Stimulated activated CD8-positive, alpha-beta memory T cell treated with anti-CD3 and anti-CD28 coated beads, Interleukin-4, amount 100 ng/mL, for 1 hour (primary cell): Measurements from ENCODE around the gene SERPINB10.
A peak's percentile ranks its signal among the peaks of the same experiment; 100 is the strongest.
"Not testable (repeated sequence)": the region's sequence is repeated elsewhere in the genome, so short reads cannot be mapped to it uniquely, and the experiment has no call there.

Source experiments
- DNase-seq, 2 donors: peaks; one replicate each; pipeline ENCODE4 v3.0.0-alpha.2; 2020; ENCODE audit warnings: low read depth in 2 of 2, low spot score in 1 of 2

The SERPINB10 gene

DNA sequence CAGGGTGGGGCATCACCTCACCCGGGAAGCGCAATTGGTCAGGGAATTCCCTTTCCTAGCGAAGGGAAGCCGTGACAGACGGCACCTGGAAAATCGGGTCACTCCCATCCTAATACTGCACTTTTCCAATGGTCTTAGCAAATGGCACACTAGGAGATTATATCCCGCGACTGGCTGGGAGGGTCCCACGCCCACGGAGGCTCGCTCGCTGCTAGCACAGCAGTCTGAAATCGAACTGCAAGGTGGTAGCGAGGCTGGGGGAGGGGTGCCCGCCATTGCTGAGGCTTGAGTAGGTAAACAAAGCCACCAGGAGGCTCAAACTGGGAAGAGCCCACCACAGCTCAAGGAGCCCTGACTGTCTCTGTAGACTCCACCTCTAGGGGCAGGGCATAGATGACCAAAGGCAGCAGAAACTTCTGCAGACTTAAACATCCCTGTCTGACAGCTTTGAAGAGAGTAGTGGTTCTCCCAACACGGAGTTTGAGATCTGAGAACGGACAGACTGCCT lies 32.8 kb downstream of the SERPINB10 start:
- not testable (repeated sequence) for DNase-seq

DNA sequence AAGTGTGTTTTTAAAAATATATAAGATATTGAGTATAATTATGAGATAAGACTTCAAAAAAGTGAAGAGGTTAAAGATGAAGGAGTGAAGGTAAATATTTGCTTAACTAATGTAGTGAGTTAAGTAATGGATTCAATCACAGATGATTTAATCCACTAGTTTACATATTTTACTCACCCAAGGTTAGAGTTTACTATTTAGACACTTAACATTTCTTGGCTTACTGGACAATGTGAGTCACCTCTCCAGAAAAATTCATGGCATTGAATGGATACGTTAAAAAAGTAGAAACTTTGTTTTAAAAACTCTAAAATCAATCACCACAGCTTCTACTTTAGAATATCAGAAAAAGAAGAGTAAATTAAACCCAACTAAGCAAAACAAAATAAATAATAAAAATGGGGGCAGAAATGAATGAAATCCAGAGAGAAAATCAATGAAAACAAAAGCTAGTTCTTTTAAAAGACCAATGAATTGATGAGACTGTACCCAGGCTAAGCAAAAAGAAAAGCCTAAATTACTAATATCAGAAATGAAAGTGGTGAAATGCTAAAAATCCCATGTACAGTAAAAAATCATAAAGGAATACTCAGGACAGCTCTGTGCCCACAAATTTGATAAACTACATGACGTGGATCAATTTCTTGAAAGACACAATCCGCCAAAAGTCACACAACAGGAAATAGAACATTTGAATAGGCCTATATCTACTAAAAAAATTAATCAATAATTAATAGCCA lies 39.5 kb downstream of the SERPINB10 start:
- no peak for DNase-seq

DNA sequence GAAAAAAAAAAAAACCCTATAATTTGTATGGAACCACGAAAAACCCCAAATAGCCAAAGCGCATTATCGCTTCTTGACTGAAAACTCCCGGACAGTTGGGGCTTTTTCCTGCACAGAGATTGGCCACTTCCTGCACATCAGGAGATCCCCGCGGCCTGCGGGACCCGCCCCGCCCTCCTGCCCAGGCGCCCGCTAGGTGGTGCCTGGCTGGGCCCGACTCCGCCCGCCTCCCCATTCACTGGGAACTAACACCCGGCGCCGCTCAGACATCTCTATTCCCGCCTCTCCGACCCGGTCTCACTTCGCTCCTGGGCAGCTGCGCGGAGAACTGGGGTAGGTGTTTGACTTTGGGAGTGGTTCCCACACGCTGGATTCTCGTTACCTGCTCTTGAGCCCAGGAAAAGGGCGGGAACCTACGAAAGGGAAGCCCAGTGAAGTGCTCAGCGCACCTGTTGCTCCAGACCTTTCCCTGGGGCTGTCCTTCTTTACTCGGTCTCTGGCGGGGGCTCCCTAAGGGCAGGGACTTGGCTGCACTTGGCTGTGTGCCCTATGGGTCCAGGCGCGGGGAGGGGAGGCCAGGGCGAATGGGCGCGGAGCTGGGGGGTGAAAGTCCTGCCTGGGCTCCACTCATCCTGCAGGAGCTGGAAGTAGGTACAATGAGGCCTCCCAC lies 41.4 kb downstream of the SERPINB10 start, which contains the start of gene HMSD:
TSS of gene HMSD (plus strand) at position 234 of the 670 bp plus-strand sequence. CDS start 4,155 bp downstream, outside the sequence.
- no peak for DNase-seq

DNA sequence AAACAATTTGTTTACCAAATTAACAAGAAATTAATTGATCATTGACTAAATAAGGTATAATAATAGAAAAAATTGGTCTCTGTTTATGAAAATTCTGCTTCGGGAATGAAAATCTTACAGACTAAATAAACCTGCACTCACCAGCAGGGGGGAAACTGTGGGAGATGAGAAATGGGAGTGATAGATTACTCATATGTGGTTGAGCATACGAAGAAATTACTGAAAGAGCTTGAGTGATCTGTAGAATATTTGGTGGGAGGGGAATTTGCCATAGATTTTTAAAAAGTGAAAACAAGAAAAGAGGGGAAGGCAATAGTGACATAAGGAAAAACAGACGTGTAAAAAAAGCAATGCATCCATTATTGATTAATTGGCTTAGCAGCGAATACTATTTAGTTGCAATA lies 43.5 kb downstream of the SERPINB10 start:
- DNase-seq, result no peak

GRCh38 chr18:63953811-63954210 lies 46.1 kb downstream of the SERPINB10 start:
- no peak for DNase-seq

DNA sequence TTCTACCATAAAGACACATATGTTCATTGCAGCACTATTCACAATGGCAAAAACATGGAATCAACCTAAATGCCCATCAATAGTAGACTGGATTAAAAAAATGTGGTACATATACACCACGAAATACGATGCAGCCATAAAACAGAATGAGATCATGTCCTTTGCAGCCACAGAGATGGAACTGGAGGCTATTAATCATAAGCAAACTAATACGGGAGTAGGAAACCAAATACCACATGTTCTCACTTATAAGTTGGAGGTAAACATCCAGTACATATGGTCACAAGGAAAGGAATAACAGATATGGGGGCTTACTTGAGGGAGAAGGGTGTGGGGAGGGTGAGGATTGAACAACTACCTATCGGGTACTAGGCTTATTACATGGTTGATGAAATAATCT lies 49.0 kb downstream of the SERPINB10 start:
- no peak for DNase-seq

GRCh38 chr18:63960891-63961290 lies 53.1 kb downstream of the SERPINB10 start:
- no peak for DNase-seq

GRCh38 chr18:63961435-63961980 lies 53.8 kb downstream of the SERPINB10 start:
- DNase-seq, result no peak

GRCh38 chr18:63962137-63962536 lies 54.4 kb downstream of the SERPINB10 start:
- no peak for DNase-seq

DNA sequence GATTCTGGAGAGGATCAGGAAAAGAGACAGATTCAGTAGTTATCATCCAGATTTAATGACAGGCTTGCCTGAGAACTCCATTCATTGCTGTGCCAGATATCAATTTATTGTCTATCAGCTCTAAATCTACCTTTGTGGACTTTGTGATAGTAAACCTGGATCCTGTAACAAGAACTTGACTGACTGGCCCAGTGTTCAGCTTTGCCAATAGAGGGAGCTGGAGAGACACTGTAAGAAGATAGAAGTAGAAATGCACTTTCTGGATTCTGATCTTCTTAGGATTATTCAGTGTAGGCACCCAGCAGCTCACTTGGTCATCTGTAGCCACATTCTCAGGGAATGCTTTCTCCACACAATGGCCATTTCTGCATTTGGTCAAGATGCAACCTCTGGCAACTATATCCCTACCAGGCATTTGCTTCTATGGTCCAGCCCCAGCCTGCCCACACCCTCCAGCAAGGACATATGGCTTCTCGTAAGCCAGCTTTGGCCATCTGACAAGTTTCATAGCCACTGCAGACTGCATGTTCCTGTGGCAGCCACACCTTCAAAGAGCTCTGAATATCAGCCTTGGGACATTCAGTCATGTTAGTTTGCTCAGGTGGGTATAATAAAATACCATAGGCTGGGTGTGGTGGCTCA lies 56.0 kb downstream of the SERPINB10 start:
- peak in 1 of 2 donors; percentile 21 for DNase-seq

GRCh38 chr18:63964908-63965307 lies 57.1 kb downstream of the SERPINB10 start:
- no peak for DNase-seq

GRCh38 chr18:63965716-63966330 lies 58.1 kb downstream of the SERPINB10 start:
- DNase-seq, result no peak

- peak; percentile 52 to 62 for DNase-seq
Measured at GRCh38 chr18:63969942-63970808, 62.4 kb downstream of the SERPINB10 start, which contains the start of gene SERPINB8. Gene SERPINB8 (plus strand): TSS chr18:63970081. CDS start chr18:63978309, 8,228 bp downstream.

GRCh38 chr18:63970809-63971205 lies 63.0 kb downstream of the SERPINB10 start:
- no peak for DNase-seq

- DNase-seq, result no peak
Measured at GRCh38 chr18:63971320-63972001, 63.7 kb downstream of the SERPINB10 start.

- no peak for DNase-seq
Measured at GRCh38 chr18:63972002-63972376, 64.2 kb downstream of the SERPINB10 start.

DNA sequence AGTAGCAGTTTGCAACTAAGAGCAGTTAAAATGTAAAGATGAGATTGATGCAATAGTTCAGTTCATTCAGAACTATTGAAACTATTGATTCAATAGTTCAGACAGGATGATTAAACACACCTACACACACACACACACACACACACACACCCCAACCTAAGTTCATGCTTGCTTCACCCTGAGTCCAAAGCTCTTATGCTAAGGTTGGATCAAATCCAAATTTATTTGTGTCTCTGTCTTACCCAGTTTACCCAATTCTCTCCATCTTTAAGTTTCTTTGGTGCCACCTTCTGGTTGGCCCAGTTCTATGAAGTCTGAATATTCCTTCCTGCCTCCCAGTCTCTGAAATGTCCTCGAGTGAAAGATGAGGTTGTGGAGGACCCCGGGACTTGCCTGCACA lies 67.2 kb downstream of the SERPINB10 start:
- DNase-seq, result no peak

DNA sequence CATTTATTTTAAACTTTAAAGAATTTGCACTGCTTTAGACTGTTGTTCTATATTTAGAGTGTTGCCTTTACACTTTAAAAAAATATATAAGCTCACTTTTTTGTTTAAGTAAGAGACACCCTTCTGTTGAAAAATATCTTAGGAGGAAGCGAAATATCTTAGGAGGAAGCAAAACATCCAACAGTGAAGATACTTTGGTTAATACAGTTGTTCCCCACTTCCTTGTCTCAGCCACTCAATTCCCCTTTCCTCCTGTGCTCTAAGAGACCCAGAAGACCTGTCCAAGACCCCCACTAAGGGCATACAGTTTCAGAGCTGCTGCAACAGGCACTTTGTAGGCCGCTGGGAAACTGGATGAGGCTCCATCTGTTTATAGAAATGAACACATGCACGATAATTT lies 67.9 kb downstream of the SERPINB10 start:
- no peak for DNase-seq

DNA sequence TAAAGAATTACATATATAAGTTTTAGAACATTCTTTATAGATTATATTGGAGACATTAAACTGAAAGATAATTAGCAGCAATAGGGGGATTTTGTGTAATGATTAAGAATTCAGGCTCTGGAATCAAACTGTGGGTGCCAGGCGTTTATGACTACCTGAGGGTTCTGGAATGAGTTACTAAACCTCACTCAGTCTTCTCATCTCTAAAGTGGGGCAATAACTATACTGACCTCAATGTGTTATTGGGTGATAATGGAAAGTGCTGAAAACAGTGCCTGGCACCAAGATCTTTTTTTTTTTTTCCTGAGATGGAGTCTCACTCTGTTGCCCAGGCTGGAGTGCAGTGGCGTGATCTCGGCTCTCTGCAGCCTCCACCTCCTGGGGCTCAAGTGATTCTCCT lies 69.3 kb downstream of the SERPINB10 start:
- no peak for DNase-seq
